Spleen (tissue), 7 donors: ENCODE results near the gene GDF2.

Experiments used
- CTCF ChIP-seq, 11 experiments: fragments of 200-600 bp in 7 of 11; fragments of 450-650 bp in 4 of 11; sonication (generic) in 4 of 11; IDR thresholded peaks in 8 of 11; conservative IDR thresholded peaks in 3 of 11; 1 replicate in 7 of 11; 2 replicates in 4 of 11; pipeline versions ENCODE4 v1.4.0 to v1.8.0; 2016 to 2021; ENCODE audit warnings: antibody characterized with exemption in 11 of 11, inconsistent platforms in 4 of 11, mild to moderate bottlenecking in 1 of 11
- POLR2A ChIP-seq, 3 donors: fragments of 450-650 bp; IDR thresholded peaks; one replicate each; pipeline ENCODE4 v1.5.1; 2017; ENCODE audit warnings: antibody characterized with exemption in 3 of 3, mild to moderate bottlenecking in 1 of 3
- POLR2AphosphoS5 ChIP-seq, 3 donors: sonication (generic); formaldehyde crosslinking; IDR thresholded peaks; one replicate each; pipeline ENCODE4 v1.5.1; 2017; ENCODE audit warnings: antibody characterized with exemption in 3 of 3
- donor health status: DM: no; HTN: no; CAD: no; lungs with moderate emphysema.
- donor health status: DM: no; HTN: no; CAD: no.
- donor health status: DM: no; HTN: no; CAD: no.

DNA sequence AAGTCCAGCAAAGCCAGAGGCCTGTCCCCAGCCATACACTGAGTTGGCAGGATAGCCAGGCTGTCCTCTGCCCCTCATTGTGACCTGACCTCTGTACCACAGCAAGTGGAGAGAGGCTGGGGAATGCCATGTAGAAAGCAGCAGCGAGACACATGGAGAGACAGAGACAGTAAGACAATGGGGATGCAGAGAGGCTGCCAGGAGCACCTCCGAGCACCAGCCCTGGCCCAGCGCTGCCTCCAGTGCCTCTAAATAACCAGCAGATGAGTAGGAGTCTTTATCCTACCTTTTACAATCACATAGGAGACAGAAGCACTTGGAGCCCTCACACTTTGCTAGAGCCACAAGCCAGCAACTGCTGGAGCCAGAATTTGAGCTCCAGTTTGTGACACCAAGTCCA is 8.1 kb downstream of the GDF2 start:
- TF ChIP-seq POLR2A (IDR thresholded peaks at IDR 0.05) (no peak), CTCF (IDR thresholded peaks at IDR 0.05 in 8 of 11, conservative IDR thresholded peaks at IDR 0.05 in 3 of 11) (no peak), POLR2AphosphoS5 (IDR thresholded peaks at IDR 0.05) (no peak)
